ENCODE data around the gene HTRA3.

The HTRA3 gene

GRCh38 chr4:8280158-8280875 lies 10.8 kb downstream of the HTRA3 start:
- DNase-seq (ENCODE audit: low read depth, low spot score) = no peak

GRCh38 chr4:8280876-8281440 lies 11.4 kb downstream of the HTRA3 start:
- no peak for DNase-seq (ENCODE audit: low read depth, low spot score)

- DNase-seq (ENCODE audit: low read depth, low spot score) = no peak
Measured at GRCh38 chr4:8281519-8282133, 12.1 kb downstream of the HTRA3 start.

GRCh38 chr4:8282134-8282641 lies 12.6 kb downstream of the HTRA3 start:
- DNase-seq (ENCODE audit: low read depth, low spot score) = no peak

GRCh38 chr4:8282742-8283141 lies 13.2 kb downstream of the HTRA3 start:
- DNase-seq (ENCODE audit: low read depth, low spot score) = no peak

GRCh38 chr4:8283161-8283560 lies 13.6 kb downstream of the HTRA3 start:
- DNase-seq (ENCODE audit: low read depth, low spot score) = no peak

GRCh38 chr4:8283631-8284121 lies 14.1 kb downstream of the HTRA3 start:
- DNase-seq (ENCODE audit: low read depth, low spot score) = no peak

- no peak for DNase-seq (ENCODE audit: low read depth, low spot score)
Measured at GRCh38 chr4:8284391-8284790, 14.8 kb downstream of the HTRA3 start.

GRCh38 chr4:8285143-8285975 lies 15.8 kb downstream of the HTRA3 start:
- DNase-seq (ENCODE audit: low read depth, low spot score) = no peak

- no peak for DNase-seq (ENCODE audit: low read depth, low spot score)
Measured at GRCh38 chr4:8285976-8286718, 16.6 kb downstream of the HTRA3 start.

- DNase-seq (ENCODE audit: low read depth, low spot score) = no peak
Measured at GRCh38 chr4:8286719-8287342, 17.3 kb downstream of the HTRA3 start.

- no peak for DNase-seq (ENCODE audit: low read depth, low spot score)
Measured at GRCh38 chr4:8287343-8288280, 18.1 kb downstream of the HTRA3 start.

- no peak for DNase-seq (ENCODE audit: low read depth, low spot score)
Measured at GRCh38 chr4:8289151-8289750, 19.7 kb downstream of the HTRA3 start.

- no peak for DNase-seq (ENCODE audit: low read depth, low spot score)
Measured at GRCh38 chr4:8289956-8290700, 20.6 kb downstream of the HTRA3 start.

GRCh38 chr4:8290701-8290970 lies 21.1 kb downstream of the HTRA3 start:
- DNase-seq (ENCODE audit: low read depth, low spot score) = no peak

- DNase-seq (ENCODE audit: low read depth, low spot score) = no peak
Measured at GRCh38 chr4:8291036-8291682, 21.6 kb downstream of the HTRA3 start.

GRCh38 chr4:8291701-8292477 lies 22.3 kb downstream of the HTRA3 start:
- no peak for DNase-seq (ENCODE audit: low read depth, low spot score)

Data from brain pericyte (primary cell).